Kidney (tissue), 14 donors: ENCODE results near the gene DTX3. TPM values are rescaled to one million over a fixed set of nuclear protein-coding genes. Genes with fewer than 3 reads are reported as not detected.
"Not testable (repeated sequence)": the region's sequence is repeated elsewhere in the genome, so short reads cannot be mapped to it uniquely, and the experiment has no call there.

Experiments used
- DNase-seq, 5 donors: peaks; one replicate each; pipeline ENCODE4 v3.0.0-alpha.2; 2013 to 2020
- FAIRE-seq: peaks from 2 replicates; lab custom pipeline; 2012; peaks lifted over from hg19 to GRCh38; lab: Jason Lieb, UNC
- H3K27ac ChIP-seq, 2 donors: one replicate each; pipeline ENCODE4 v1.7.0; 2013; ENCODE audit warnings: low read depth in 2 of 2, low read length in 2 of 2, inconsistent platforms in 1 of 2
- H3K27me3 ChIP-seq: one replicate; pipeline ENCODE4 v1.7.1; 2013; ENCODE audit warnings: low read length, inconsistent platforms; ENCODE audit not compliant: control insufficient read depth, insufficient read depth
- H3K36me3 ChIP-seq, 3 donors: one replicate each; pipeline versions ENCODE4 v1.7.0 to v1.7.1; 2013; ENCODE audit warnings: low read length in 3 of 3, control low read depth in 1 of 3, inconsistent platforms in 1 of 3; ENCODE audit not compliant: insufficient read depth in 3 of 3, control insufficient read depth in 2 of 3
- H3K4me1 ChIP-seq, 3 donors: one replicate each; pipeline versions ENCODE4 v1.7.0 to v1.7.1; 2013; ENCODE audit warnings: low read length in 3 of 3, inconsistent platforms in 1 of 3, low read depth in 1 of 3; ENCODE audit not compliant: control insufficient read depth in 2 of 3, insufficient read depth in 2 of 3
- H3K4me3 ChIP-seq, 3 donors: one replicate each; pipeline versions ENCODE4 v1.7.0 to v1.8.1; 2013; ENCODE audit warnings: low read length in 3 of 3, control low read depth in 1 of 3, inconsistent platforms in 1 of 3
- H3K9ac ChIP-seq, 3 donors: one replicate each; pipeline versions ENCODE4 v1.7.0 to v1.7.1; 2013; ENCODE audit warnings: low read length in 3 of 3, control low read depth in 1 of 3, inconsistent platforms in 1 of 3
- H3K9me3 ChIP-seq, 3 donors: one replicate each; pipeline versions ENCODE4 v1.7.0 to v1.7.1; 2013; ENCODE audit warnings: low read length in 3 of 3, control low read depth in 1 of 3, inconsistent platforms in 1 of 3; ENCODE audit not compliant: control insufficient read depth in 2 of 3, insufficient read depth in 1 of 3
- CTCF ChIP-seq: IDR thresholded peaks from 3 replicates; pipeline ENCODE4 v1.5.1; 2012; ENCODE audit warnings: mild to moderate bottlenecking, moderate library complexity, borderline replicate concordance; ENCODE audit not compliant: insufficient read depth; ENCODE audit errors: extremely low read depth
- intact Hi-C: fragments of 100-400 bp; cut with DNase I; formaldehyde crosslinking; loops from one replicate; pipeline ENCODE4 v1.11.1; 2022
- polyA plus RNA-seq: library from polyadenylated mRNA; stranded (reverse); fragments of 350-450 nt; fragmentation: Illumina TruSeq; extraction: RNeasy Lipid Tissue Mini Kit (QIAGEN cat#74804); gene quantifications from one replicate; pipeline ENCODE4 v1.2.3, GENCODE V29; 2014; ENCODE audit warnings: low read depth, low replicate concordance; ENCODE audit not compliant: insufficient read depth
- total RNA-seq: library from RNA; stranded (reverse); fragmentation: NEBNext Ultra II Directional; extraction: Animal tissue kit (Norgen Biotek cat#: 25700); gene quantifications from one replicate; pipeline ENCODE4 v1.2.1, GENCODE V29; 2021
- donor health status: control.
- donor health status: control.
- donor health status: control.
- donor health status: control.
- donor health status: control.
- donor health status: DM: yes; HTN: yes; CAD: no.
- donor health status: Normal renal cell carcinoma (clear cell type).

Gene DTX3
- total and polyA plus RNA-seq, 2 donors from 2014 or later = 34.5 to 41.2 TPM

DNA sequence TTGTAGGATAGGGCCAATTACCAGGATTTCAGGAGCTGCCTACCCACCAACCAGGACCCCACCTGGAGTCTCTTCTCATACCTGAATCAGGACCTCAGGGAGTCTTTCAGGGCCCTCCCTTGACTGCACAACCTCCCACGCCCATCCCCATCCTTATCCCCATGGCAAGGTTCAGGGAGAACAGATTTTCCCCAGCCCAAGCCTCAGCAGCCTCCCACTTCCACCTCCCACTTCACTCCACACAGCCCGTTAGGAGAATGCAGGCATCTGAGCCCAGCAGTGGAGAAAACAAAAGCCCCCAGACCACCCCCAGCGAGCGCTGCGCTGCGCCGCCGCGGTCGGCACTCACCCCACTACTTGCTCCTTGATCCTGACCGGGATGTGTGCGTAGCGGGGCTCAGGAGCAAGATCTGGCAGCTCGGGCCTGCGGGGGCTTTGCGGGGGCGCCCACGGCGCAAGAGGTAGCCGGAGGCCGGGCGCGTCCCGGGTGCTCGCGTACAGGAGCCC lies 27.0 kb downstream of the DTX3 start:
- Histone ChIP-seq H3K27ac (no peak overlapping the region), H3K4me1 (peaks cover 0 to 4% (median 0%) of the 10 kb centered on the region in 3 donors), H3K27me3 (peaks cover 41% of the 10 kb centered on the region), H3K36me3 (no peaks in the 10 kb centered on the region), H3K9me3 (no peaks in the 10 kb centered on the region), H3K4me3 (no peak overlapping the region), H3K9ac (no peak overlapping the region)
- TF ChIP-seq CTCF = no peak
- DNase-seq (peak in 2 of 5 donors; percentile 9 to 47), FAIRE-seq (no peak)
- intact Hi-C loops = no loop called here

GRCh38 chr12:57632073-57632957 lies 27.7 kb downstream of the DTX3 start:
- no peak for TF ChIP-seq CTCF
- FAIRE-seq = no peak
- peaks cover 0 to 4% (median 0%) of the 10 kb centered on the region in 3 donors for H3K4me1 ChIP-seq
- peaks cover 37% of the 10 kb centered on the region for H3K27me3 ChIP-seq
- no peak overlapping the region for H3K27ac ChIP-seq
- H3K4me3 ChIP-seq = peak overlapping the region in 1 of 3 donors; percentile 39
- DNase-seq = peak in 3 of 5 donors; percentile 37 to 75 (median 68)
- H3K9ac ChIP-seq = no peak overlapping the region
- intact Hi-C loops = no loop called here
- H3K9me3 ChIP-seq = no peaks in the 10 kb centered on the region
- H3K36me3 ChIP-seq = no peaks in the 10 kb centered on the region

DNA sequence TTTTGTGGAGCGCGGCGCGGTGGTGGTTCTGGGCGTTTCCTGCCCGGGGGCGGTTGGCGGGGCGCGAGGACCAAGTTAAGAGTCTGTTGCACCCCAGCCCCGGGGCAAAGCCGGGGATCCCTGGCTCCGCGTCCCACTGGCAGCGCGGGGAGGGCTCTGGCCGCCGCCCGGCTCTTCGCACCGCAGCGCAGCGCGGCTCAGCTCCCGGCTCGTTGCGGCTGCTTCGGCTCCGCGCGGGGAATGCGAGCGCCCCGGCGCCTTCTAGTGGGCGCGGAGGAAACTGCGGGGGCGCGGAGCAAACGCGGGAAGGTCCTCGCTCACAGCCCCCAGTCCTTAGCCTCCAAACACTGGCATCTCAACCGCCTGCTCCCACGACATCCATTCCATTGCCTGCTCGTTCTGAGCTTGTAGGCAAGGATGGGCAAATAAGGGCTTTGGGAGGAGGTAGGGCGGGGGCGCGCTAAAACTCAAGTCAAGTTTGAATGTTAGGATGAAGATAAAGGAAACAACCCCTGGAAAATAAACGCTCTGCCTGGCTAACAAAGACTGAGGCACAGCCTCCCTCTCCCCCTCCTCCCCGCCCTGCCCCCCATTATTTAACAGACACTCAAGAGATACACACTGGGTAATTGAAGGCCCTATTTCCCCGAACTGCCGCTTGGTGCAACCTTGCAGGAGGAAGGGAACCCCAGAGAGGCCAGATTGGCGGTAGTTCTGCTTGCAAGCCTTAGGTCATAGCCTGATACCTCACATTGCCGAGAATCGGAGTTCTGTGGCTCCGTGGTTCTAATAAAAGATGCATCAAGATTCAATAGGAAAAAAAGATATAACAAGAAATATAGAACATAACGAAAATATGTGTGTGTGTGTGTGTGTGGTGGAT lies 28.6 kb downstream of the DTX3 start, which contains the start of gene B4GALNT1:
Gene B4GALNT1, minus strand, starts transcription at position 244 of the 883 bp plus-strand sequence. CDS start 1,069 bp downstream, outside the sequence.
- peaks cover 30% of the 10 kb centered on the region for H3K27me3 ChIP-seq

GRCh38 chr12:57636731-57637130 lies 32.1 kb downstream of the DTX3 start:
- intact Hi-C loops, H3K4me1 ChIP-seq, H3K27ac ChIP-seq, H3K9ac ChIP-seq, H3K27me3 ChIP-seq, H3K36me3 ChIP-seq, H3K9me3 ChIP-seq, H3K4me3 ChIP-seq, FAIRE-seq: not testable (repeated sequence)
- DNase-seq = peak in 1 of 5 donors; percentile 36

More for the DNA sequence above, 28.6 kb downstream of the DTX3 start, which contains the start of gene B4GALNT1:
- FAIRE-seq (no peak), DNase-seq (peak; percentile 64 to 83 (median 77))
- intact Hi-C loops = no loop called here
- H3K36me3 ChIP-seq = no peaks in the 10 kb centered on the region
- H3K9ac ChIP-seq = no peak within 1 kb of the TSS
- H3K27ac ChIP-seq = no peak within 1 kb of the TSS
- peak within 1 kb of the TSS in 1 of 3 donors; percentile 39 for H3K4me3 ChIP-seq
- TF ChIP-seq CTCF = peak; percentile 74
- no peaks in the 10 kb centered on the region for H3K9me3 ChIP-seq
- H3K4me1 ChIP-seq = no peaks in the 10 kb centered on the region
